Psoas muscle (tissue), 8 donors: ENCODE measurements around the gene TK1. TPM values are rescaled to one million over a fixed set of nuclear protein-coding genes. Genes with fewer than 3 reads are reported as not detected.
A peak's percentile ranks its signal among the peaks of the same experiment; 100 is the strongest.

ENCODE experiments used
- ATAC-seq, 4 donors: fragments of 200-7000 bp; cut with Tn5 transposase; one replicate each; pipeline ENCODE4 v1.9.1; 2020; ENCODE audit warnings: moderate library complexity in 3 of 4, mild to moderate bottlenecking in 2 of 4
- DNase-seq, 2 donors: peaks; one replicate each; pipeline ENCODE4 v3.0.0-alpha.2; 2020
- H3K27ac ChIP-seq: fragments of 200-600 bp; one replicate; pipeline ENCODE4 v1.8.0; 2022
- H3K27me3 ChIP-seq, 3 donors: fragments of 200-600 bp in 1 of 3; one replicate each; pipeline versions ENCODE4 v1.6.1 to v1.8.0; 2013 to 2022; ENCODE audit warnings: low read length in 2 of 3, mild to moderate bottlenecking in 2 of 3, moderate library complexity in 1 of 3; ENCODE audit not compliant: insufficient read depth in 3 of 3
- H3K36me3 ChIP-seq, 2 donors: fragments of 200-600 bp in 1 of 2; one replicate each; pipeline versions ENCODE4 v1.6.1 to v1.8.0; 2013 to 2022; ENCODE audit warnings: low read depth in 1 of 2, mild to moderate bottlenecking in 1 of 2, moderate library complexity in 1 of 2; ENCODE audit not compliant: insufficient read depth in 1 of 2
- H3K4me1 ChIP-seq: fragments of 200-600 bp; one replicate; pipeline ENCODE4 v1.8.0; 2022
- H3K4me3 ChIP-seq: fragments of 200-600 bp; one replicate; pipeline ENCODE4 v1.8.0; 2022; ENCODE audit warnings: mild to moderate bottlenecking
- H3K9me3 ChIP-seq: fragments of 200-600 bp; one replicate; pipeline ENCODE4 v1.8.0; 2022
- WGBS, 3 donors: extraction: QIAGEN DNeasy Blood & Tissue Kit; methylation state at CpG; one replicate each; pipeline versions ENCODE4 v1.1.6 to v1.1.7; 2013; 5-methylcytosine and 5-hydroxymethylcytosine counted together
- intact Hi-C, 2 donors: fragments of 100-400 bp; cut with DNase I; formaldehyde crosslinking; loops; one replicate each; pipeline versions ENCODE4 v1.11.0 to v1.14.2; 2022
- polyA plus RNA-seq, 3 donors: library from polyadenylated mRNA; stranded (reverse); fragments of 200-250 nt; gene quantifications; one replicate each; pipeline ENCODE4 v1.2.3, GENCODE V29; 2013
- total RNA-seq, 4 donors: library from RNA; stranded (reverse); fragmentation: NEBNext Ultra II Directional in 2 of 4; extraction: Animal tissue kit (Norgen Biotek cat#: 25700) in 2 of 4; gene quantifications; one replicate each; pipeline versions ENCODE4 v1.2.1 to v1.2.4, GENCODE V29; 2021 to 2023
- TF ChIP-seq, protein P1 (sequence below): fragments of 200-600 bp; IDR thresholded peaks from one replicate; pipeline ENCODE4 v1.8.0; 2022; ENCODE audit warnings: antibody characterized with exemption
- donor health status: healthy with polysubstance abuse.
- donor health status: DM: no; HTN: no; CAD: no; lungs with moderate emphysema.
- donor health status: Bipolar disorder and iron deficiency.
- donor health status: healthy.
- donor health status: DM: yes; HTN: yes; CAD: no.
- donor health status: DM: no; HTN: no; CAD: no.
- donor health status: DM: no; HTN: no; CAD: no.
- donor health status: DM: yes; HTN: yes; CAD: no.

Gene TK1
- total and polyA plus RNA-seq, 7 donors, result 0.68 to 3.1 (median 1.5) TPM

DNA sequence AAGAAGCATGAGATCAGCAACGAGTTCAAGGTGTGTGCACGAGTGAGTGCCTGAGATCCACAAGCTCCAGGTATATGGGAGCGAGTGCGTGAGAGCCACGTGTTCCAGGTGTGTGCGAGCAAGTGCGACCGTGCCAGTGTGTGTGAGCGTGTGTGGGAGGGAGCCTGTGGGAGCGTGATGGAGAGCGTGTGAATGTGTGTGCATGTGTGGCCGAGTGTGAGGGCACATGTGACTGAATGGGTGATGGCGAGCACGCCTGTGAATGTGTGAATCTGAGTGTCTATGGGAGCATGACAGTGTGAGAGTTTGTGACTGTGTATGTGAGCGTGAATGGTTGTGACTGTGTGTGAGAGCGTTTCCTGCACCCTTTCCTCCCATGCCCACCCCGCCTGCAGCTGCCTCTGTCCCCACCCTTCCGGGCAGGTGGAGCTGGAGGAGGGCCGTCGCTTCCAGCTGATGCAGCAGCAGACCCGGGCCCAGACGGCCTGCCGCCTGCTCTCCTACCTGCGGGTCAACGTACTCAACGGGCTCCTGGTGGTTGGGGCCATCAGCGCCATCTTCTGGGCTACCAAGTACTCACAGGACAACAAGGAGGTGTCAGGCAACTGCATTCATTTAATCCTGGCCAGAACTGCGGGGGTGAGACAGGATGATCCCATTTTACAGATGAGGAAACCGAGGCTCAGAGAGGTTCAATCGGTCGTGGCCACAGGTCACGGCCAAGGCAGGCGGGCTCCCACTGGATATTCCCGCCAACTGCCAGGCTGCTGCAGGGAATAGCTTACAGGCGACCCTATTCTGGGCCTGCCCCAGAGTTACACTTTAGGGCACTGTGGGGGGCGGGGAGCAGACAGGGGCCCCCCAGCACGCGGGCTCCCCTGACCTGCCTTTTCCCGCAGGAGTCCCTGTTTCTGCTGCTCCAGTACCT lies 52.6 kb downstream of the TK1 start:
- intact Hi-C loops, result no loop called here
- H3K4me1 ChIP-seq, result no peaks in the 10 kb centered on the region
- peak in 2 of 4 donors; percentile 36 to 40 for ATAC-seq
- H3K27ac ChIP-seq, result no peak overlapping the region
- H3K27me3 ChIP-seq, result peaks cover 0 to 33% (median 7%) of the 10 kb centered on the region in 3 donors
- 52 to 53% (median 53%) methylated on average over 38 to 39 of the region's 39 CpGs for WGBS, 3 donors
- H3K4me3 ChIP-seq, result no peak overlapping the region
- TF ChIP-seq, protein P1, sequence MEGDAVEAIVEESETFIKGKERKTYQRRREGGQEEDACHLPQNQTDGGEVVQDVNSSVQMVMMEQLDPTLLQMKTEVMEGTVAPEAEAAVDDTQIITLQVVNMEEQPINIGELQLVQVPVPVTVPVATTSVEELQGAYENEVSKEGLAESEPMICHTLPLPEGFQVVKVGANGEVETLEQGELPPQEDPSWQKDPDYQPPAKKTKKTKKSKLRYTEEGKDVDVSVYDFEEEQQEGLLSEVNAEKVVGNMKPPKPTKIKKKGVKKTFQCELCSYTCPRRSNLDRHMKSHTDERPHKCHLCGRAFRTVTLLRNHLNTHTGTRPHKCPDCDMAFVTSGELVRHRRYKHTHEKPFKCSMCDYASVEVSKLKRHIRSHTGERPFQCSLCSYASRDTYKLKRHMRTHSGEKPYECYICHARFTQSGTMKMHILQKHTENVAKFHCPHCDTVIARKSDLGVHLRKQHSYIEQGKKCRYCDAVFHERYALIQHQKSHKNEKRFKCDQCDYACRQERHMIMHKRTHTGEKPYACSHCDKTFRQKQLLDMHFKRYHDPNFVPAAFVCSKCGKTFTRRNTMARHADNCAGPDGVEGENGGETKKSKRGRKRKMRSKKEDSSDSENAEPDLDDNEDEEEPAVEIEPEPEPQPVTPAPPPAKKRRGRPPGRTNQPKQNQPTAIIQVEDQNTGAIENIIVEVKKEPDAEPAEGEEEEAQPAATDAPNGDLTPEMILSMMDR, result peak; percentile 44
- DNase-seq, result peak in 1 of 2 donors; percentile 67
- H3K36me3 ChIP-seq, result no peaks in the 10 kb centered on the region
- H3K9me3 ChIP-seq, result no peaks in the 10 kb centered on the region

DNA sequence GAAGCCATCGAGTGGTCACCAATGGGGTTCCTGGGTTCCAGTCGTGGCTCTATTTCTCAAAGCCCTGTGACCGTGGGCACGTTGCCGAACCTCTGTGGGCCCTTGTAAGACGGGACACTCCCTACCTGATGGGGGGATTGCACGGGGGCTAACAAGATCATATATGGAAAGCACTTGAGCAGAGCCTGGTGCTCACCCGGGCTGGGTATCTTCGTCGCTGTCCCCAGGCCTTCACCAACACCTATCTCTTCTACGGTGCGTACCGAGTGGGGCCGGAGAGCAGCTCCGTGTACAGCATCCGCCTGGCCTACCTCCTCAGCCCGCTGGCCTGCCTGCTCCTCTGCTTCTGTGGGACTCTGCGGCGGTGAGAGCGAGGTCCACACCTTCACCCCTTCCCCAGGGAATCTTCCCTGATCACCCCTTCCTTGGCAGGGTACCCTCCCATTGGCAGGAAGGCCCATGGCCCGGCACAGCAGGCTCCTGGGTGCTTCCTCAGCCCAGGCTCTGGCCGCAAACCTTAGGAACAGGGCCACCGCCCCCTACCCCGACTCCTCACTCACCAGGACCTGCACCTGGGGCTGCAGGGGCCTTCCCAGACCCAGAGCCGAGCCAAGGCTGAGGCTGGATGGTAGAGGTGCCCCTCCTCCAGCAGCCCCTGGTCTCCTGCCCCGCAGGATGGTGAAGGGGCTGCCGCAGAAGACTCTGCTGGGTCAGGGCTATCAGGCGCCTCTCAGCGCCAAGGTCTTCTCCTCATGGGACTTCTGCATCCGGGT lies 53.5 kb downstream of the TK1 start:
- 83 to 85% (median 85%) methylated on average over 26 to 30 of the region's 30 CpGs for WGBS, 3 donors
- no peaks in the 10 kb centered on the region for H3K9me3 ChIP-seq
- intact Hi-C loops, result no loop called here
- H3K4me1 ChIP-seq, result peaks cover 3% of the 10 kb centered on the region
- TF ChIP-seq, protein P1, result no peak
- no peak overlapping the region for H3K4me3 ChIP-seq
- peaks cover 0 to 41% (median 8%) of the 10 kb centered on the region in 3 donors for H3K27me3 ChIP-seq
- peak in 1 of 2 donors; percentile 42 for DNase-seq
- H3K36me3 ChIP-seq, result no peaks in the 10 kb centered on the region
- no peak for ATAC-seq
- no peak overlapping the region for H3K27ac ChIP-seq

DNA sequence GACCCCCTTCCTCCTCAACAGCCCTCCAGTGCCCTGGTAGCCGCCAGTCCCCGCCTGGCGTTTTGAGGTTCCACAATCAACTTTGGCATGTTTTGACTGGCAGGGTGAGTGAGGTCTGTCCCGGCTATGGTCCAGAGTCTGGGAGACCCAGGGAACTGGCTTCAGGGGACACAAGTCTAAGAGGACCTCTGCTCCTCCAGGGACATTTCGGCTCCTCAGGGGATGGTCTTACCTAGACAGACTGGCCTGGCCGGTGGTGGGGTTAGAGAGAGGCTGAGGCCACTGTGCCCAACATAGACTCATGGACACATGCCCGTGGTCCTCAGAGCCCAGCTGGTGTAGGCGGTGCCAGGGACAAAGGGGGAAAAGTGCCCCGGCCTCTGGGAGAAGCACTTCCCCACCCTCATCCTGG lies 54.1 kb downstream of the TK1 start:
- Histone ChIP-seq H3K27me3 (peaks cover 0 to 47% (median 12%) of the 10 kb centered on the region in 3 donors), H3K4me3 (no peak overlapping the region), H3K4me1 (peaks cover 8% of the 10 kb centered on the region), H3K9me3 (no peaks in the 10 kb centered on the region), H3K36me3 (no peaks in the 10 kb centered on the region), H3K27ac (no peak overlapping the region)
- TF ChIP-seq, protein P1, result no peak
- WGBS, 3 donors, result 76 to 83% (median 77%) methylated on average over 9 of the region's 9 CpGs
- intact Hi-C loops, result no loop called here
- no peak for ATAC-seq
- DNase-seq, result no peak

DNA sequence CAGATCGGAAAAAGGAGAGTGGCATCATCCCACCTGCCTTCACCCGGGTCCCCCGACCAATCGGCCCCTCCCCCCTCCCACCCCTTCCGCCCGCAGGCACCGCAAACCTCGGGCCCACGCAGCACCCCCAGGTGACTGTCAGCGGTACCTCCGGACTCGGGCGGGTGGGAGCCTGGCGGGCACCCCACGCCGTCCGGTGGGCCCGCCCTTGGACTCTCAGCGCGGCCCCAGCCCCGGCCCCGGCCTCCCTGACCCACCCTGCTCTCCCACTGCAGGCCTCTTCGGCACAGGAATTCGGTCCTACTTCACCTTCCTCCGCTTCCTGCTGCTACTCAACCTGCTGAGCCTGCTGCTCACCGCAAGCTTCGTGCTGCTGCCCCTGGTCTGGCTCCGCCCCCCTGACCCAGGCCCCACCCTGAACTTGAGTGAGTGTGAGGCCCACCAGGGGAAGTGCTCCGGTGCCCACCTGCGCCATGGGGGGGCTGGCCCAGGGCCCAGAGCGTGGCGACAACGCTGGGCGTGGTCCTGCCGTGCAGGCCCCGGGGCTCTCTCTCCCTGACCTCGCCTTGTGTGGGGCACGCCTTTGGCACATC lies 54.7 kb downstream of the TK1 start:
- peak overlapping the region; percentile 49 for H3K4me3 ChIP-seq
- no peaks in the 10 kb centered on the region for H3K36me3 ChIP-seq
- H3K27ac ChIP-seq, result no peak overlapping the region
- ATAC-seq (no peak), DNase-seq (peak in 1 of 2 donors; percentile 63)
- H3K4me1 ChIP-seq, result peaks cover 9% of the 10 kb centered on the region
- intact Hi-C loops, result no loop called here
- peaks cover 0 to 52% (median 15%) of the 10 kb centered on the region in 3 donors for H3K27me3 ChIP-seq
- 30 to 47% (median 35%) methylated on average over 18 to 38 of the region's 38 CpGs for WGBS, 3 donors
- no peaks in the 10 kb centered on the region for H3K9me3 ChIP-seq
- TF ChIP-seq, protein P1, result no peak
